K562 (cell line): ENCODE measurements around the gene RHCG. TPM values are rescaled to one million over a fixed set of nuclear protein-coding genes. Genes with fewer than 3 reads are reported as not detected.

ENCODE experiments used
- ATAC-seq: fragments of 200-7000 bp; cut with Tn5 transposase; 3 replicates; pipeline ENCODE4 v1.9.1; 2020; ENCODE audit warnings: moderate library complexity
- BruUV-seq: library from RNA; stranded (reverse); fragments of 400-500 nt; replicated peaks from 2 replicates; lab custom pipeline; 2021; lab: Mats Ljungman, UMichigan
- CTCF ChIA-PET: fragments of 300-600 bp; formaldehyde crosslinking; extraction: SDS; loops from one replicate; lab custom pipeline; 2021; ENCODE audit warnings: low intra/inter-chr PET ratio; lab: Yijun Ruan, JAX
- POLR2A ChIA-PET: fragments of 300-600, 350-650 bp; sonication (Branson Sonifier 250); formaldehyde crosslinking; extraction: SDS; loops from one replicate; lab custom pipeline; 2021; ENCODE audit warnings: antibody characterized with exemption, inconsistent platforms; lab: Yijun Ruan, JAX
- DNase-seq, 4 experiments: peaks; one replicate each; pipeline versions ENCODE4 v3.0.0 to v3.0.0-alpha.2; 2011 to 2018; ENCODE audit warnings: low spot score in 3 of 4, mixed read lengths in 3 of 4; ENCODE audit errors: extremely low read depth in 1 of 4
- FAIRE-seq: peaks from 2 replicates; lab custom pipeline; 2011; peaks lifted over from hg19 to GRCh38; lab: Jason Lieb, UNC
- H2AFZ ChIP-seq: 2 replicates; pipeline ENCODE4 v1.6.0; 2011; ENCODE audit warnings: low read depth, low read length, control low read depth, inconsistent platforms
- H3K27ac ChIP-seq: fragments of 200-600 bp; 3 replicates; pipeline ENCODE4 v1.8.0; 2011; ENCODE audit warnings: low read depth, mild to moderate bottlenecking, control low read depth, inconsistent platforms, low read length, moderate library complexity, mixed read lengths; ENCODE audit errors: extremely low read depth
- H3K27me3 ChIP-seq, 2 experiments: fragments of 300-600 bp in 1 of 2; 2 replicates in 1 of 2; 3 replicates in 1 of 2; pipeline versions ENCODE4 v1.6.0 to v1.8.0; 2011; ENCODE audit warnings: inconsistent platforms in 2 of 2, low read length in 2 of 2, mild to moderate bottlenecking in 1 of 2, mixed read lengths in 1 of 2, moderate library complexity in 1 of 2; ENCODE audit not compliant: control insufficient read depth in 2 of 2, insufficient read depth in 2 of 2
- H3K36me3 ChIP-seq: fragments of 300-600 bp; 3 replicates; pipeline ENCODE4 v1.8.0; 2011; ENCODE audit warnings: mild to moderate bottlenecking, low read length, inconsistent platforms; ENCODE audit not compliant: control insufficient read depth, insufficient read depth
- H3K4me1 ChIP-seq, 2 experiments: fragments of 200-600 bp in 1 of 2; replicated peaks in 1 of 2; 2 replicates in 1 of 2; 3 replicates in 1 of 2; pipeline versions ENCODE4 v1.5.1 to v1.8.0; 2011; ENCODE audit warnings: inconsistent platforms in 2 of 2, low read length in 2 of 2, mild to moderate bottlenecking in 1 of 2, mixed read lengths in 1 of 2, moderate library complexity in 1 of 2; ENCODE audit not compliant: control insufficient read depth in 2 of 2, insufficient read depth in 2 of 2
- H3K4me2 ChIP-seq: 2 replicates; pipeline ENCODE4 v1.6.1; 2011; ENCODE audit warnings: low read length, control low read depth, inconsistent platforms, mixed read lengths; ENCODE audit not compliant: insufficient read depth
- H3K4me3 ChIP-seq: fragments of 200-600 bp; sonication (generic), shearing (Covaris generic); 2 replicates; pipeline ENCODE4 v1.5.1; 2016; ENCODE audit warnings: control low read depth, inconsistent platforms
- H3K79me2 ChIP-seq: fragments of 200-600 bp; 3 replicates; pipeline ENCODE4 v1.8.0; 2011; ENCODE audit warnings: low read length, inconsistent platforms; ENCODE audit not compliant: control insufficient read depth, insufficient read depth
- H3K9ac ChIP-seq, 2 experiments: 2 replicates each; pipeline versions ENCODE4 v1.6.0 to v1.6.1; 2011; ENCODE audit warnings: low read depth in 2 of 2, low read length in 2 of 2, control low read depth in 1 of 2, inconsistent platforms in 1 of 2, mild to moderate bottlenecking in 1 of 2, mixed read lengths in 1 of 2; ENCODE audit not compliant: insufficient read depth in 1 of 2
- H3K9me1 ChIP-seq: one replicate; pipeline ENCODE4 v1.6.0; 2011; ENCODE audit warnings: inconsistent platforms, mild to moderate bottlenecking, low read length, moderate library complexity; ENCODE audit not compliant: control insufficient read depth, insufficient read depth
- H3K9me3 ChIP-seq: replicated peaks from 2 replicates; pipeline ENCODE4 v1.5.1; 2011; ENCODE audit warnings: low read depth, low read length, inconsistent platforms; ENCODE audit not compliant: control insufficient read depth, insufficient read depth
- H4K20me1 ChIP-seq: replicated peaks from 2 replicates; pipeline ENCODE4 v1.6.1; 2011; ENCODE audit warnings: low read length, inconsistent platforms, mixed read lengths; ENCODE audit not compliant: control insufficient read depth, insufficient read depth
- ELF4 ChIP-seq: fragments of 450-650 bp; formaldehyde crosslinking; IDR thresholded peaks from 2 replicates; pipeline ENCODE4 v1.4.0; 2022; ENCODE audit warnings: missing genetic modification characterization
- FOS ChIP-seq: IDR thresholded peaks from 3 replicates; pipeline ENCODE4 v1.6.1; 2011; ENCODE audit not compliant: insufficient read length; ENCODE audit errors: extremely low read depth
- JUNB ChIP-seq: fragments of 450-650 bp; formaldehyde crosslinking; conservative IDR thresholded peaks from 2 replicates; pipeline ENCODE4 v1.4.0; 2020; ENCODE audit warnings: mild to moderate bottlenecking
- POLR2H ChIP-seq: IDR thresholded peaks from 2 replicates; pipeline ENCODE4 v1.6.1; 2016; ENCODE audit warnings: missing genetic modification characterization, low read depth, mild to moderate bottlenecking, control low read depth, missing compliant biosample characterization, moderate library complexity
- PPARD ChIP-seq: fragments of 250-450 bp; sonication (Bioruptor Pico); IDR thresholded peaks from 2 replicates; pipeline ENCODE4 v1.8.0; 2022; ENCODE audit warnings: inconsistent platforms, mild to moderate bottlenecking, moderate library complexity
- SLC30A9 ChIP-seq: fragments of 250-450 bp; sonication (Bioruptor Pico); IDR thresholded peaks from 2 replicates; pipeline ENCODE4 v1.8.0; 2022; ENCODE audit warnings: mild to moderate bottlenecking, moderate library complexity
- THRAP3 ChIP-seq: fragments of 450-650 bp; IDR thresholded peaks from 2 replicates; pipeline ENCODE4 v1.6.1; 2016; ENCODE audit warnings: mild to moderate bottlenecking, inconsistent platforms, borderline replicate concordance
- ZNF134 ChIP-seq: fragments of 250-450 bp; sonication (Bioruptor Pico); conservative IDR thresholded peaks from 2 replicates; pipeline ENCODE4 v1.4.0; 2020
- ZNF146 ChIP-seq: IDR thresholded peaks from one replicate; pipeline ENCODE4 v1.6.1; 2018; ENCODE audit warnings: missing compliant biosample characterization; ENCODE audit not compliant: unreplicated experiment
- ZNF324 ChIP-seq: fragments of 250-450 bp; sonication (Bioruptor Pico); IDR thresholded peaks from 2 replicates; pipeline ENCODE4 v1.4.0; 2020; ENCODE audit warnings: mild to moderate bottlenecking
- WGBS: fragments of 100-300 bp; shearing (Covaris generic); methylation state at CpG from one replicate; pipeline ENCODE4 v1.1.6; 2016; ENCODE audit warnings: low coverage, mixed read lengths; ENCODE audit not compliant: insufficient coverage; ENCODE audit errors: missing lambda C conversion rate; 5-methylcytosine and 5-hydroxymethylcytosine counted together
- in situ Hi-C: fragments of 300-500 bp; cut with MboI; formaldehyde crosslinking; loops from 4 replicates; pipeline ENCODE4 v1.15.0; 2018; ENCODE audit warnings: inconsistent platforms, mixed read lengths
- intact Hi-C: fragments of 100-400 bp; cut with micrococcal nuclease; formaldehyde crosslinking; loops from 2 replicates; pipeline ENCODE4 v1.14.2; 2022
- polyA plus RNA-seq, 8 experiments: library from polyadenylated mRNA; depleted of rRNA in 4 of 8; stranded (reverse) in 5 of 8; unstranded in 3 of 8; fragments of >200 nt; fragmentation: Nextera tagmentation in 2 of 8; fragmentation: Illumina TruSeq in 1 of 8; extraction: Ambion mirVana in 2 of 8; extraction: Trizol in 1 of 8; gene quantifications; 2 replicates each; pipeline versions ENCODE4 v1.2.1 to v1.2.3, GENCODE V29; 2011 to 2014; ENCODE audit warnings: inconsistent platforms in 1 of 8, missing spikeins in 1 of 8
- total RNA-seq, 7 experiments: library from RNA; depleted of rRNA in 6 of 7; stranded (reverse); fragments of >200 nt in 6 of 7; fragmentation: Illumina TruSeq in 2 of 7; extraction: Trizol in 2 of 7; gene quantifications; 2 replicates each; pipeline versions ENCODE4 v1.2.1 to v1.2.3, GENCODE V29; 2011 to 2021; ENCODE audit warnings: low replicate concordance in 1 of 7

The RHCG gene
- total and polyA plus RNA-seq, 9 of the 15 experiments (the other 6 are each of a cell fraction or from before 2014, with no cell fraction given) = not detected

GRCh38 chr15:89463113-89463512 is 33.3 kb downstream of the RHCG start:
- H2AFZ ChIP-seq = peak overlapping the region; percentile 44; the same call in 1 of the 2 replicates
- intact Hi-C loops = no loop called here

GRCh38 chr15:89462198-89462912 is 34.0 kb downstream of the RHCG start:
- POLR2A ChIA-PET = no interaction called here
- no peak overlapping the region for H3K9ac ChIP-seq
- H2AFZ ChIP-seq = peak overlapping the region; percentile 79
- H4K20me1 ChIP-seq = no peaks in the 10 kb centered on the region; the same call in 1 of the 2 replicates
- H3K36me3 ChIP-seq = no peaks in the 10 kb centered on the region
- no peaks in the 10 kb centered on the region for H3K79me2 ChIP-seq
- CTCF ChIA-PET = no interaction called here
- intact Hi-C loops = no loop called here
- H3K27me3 ChIP-seq = peaks cover 0 to 4% of the 10 kb centered on the region in 2 experiments; a peak in 1 of 5 replicates
- no peaks in the 10 kb centered on the region for H3K4me1 ChIP-seq
- no peaks in the 10 kb centered on the region for H3K9me1 ChIP-seq
- H3K27ac ChIP-seq = no peak overlapping the region
- WGBS = 16% methylated on average over 9 of the region's 9 CpGs
- in situ Hi-C loops = no loop called here
- peak overlapping the region; percentile 53 for H3K4me2 ChIP-seq
- no peak overlapping the region for H3K4me3 ChIP-seq
- FAIRE-seq (peak; percentile 75), DNase-seq (peak; percentile 37 to 70 (median 44)), ATAC-seq (peak; percentile 95)
- no peaks in the 10 kb centered on the region for H3K9me3 ChIP-seq
- no TSS peak for BruUV-seq
- TF ChIP-seq SLC30A9 (CRISPR knock-in tag) = no peak
- TF ChIP-seq ZNF134 (CRISPR knock-in tag) = no peak
- TF ChIP-seq FOS = peak; percentile 54
- no peak for TF ChIP-seq PPARD
- TF ChIP-seq ZNF324 = no peak
- TF ChIP-seq JUNB (CRISPR knock-in tag) = no peak
- TF ChIP-seq THRAP3 = no peak
- TF ChIP-seq POLR2H (tag) = peak; percentile 70

More at GRCh38 chr15:89463113-89463512, 33.3 kb downstream of the RHCG start:
- Histone ChIP-seq H3K9me1 (no peaks in the 10 kb centered on the region), H3K4me1 (no peaks in the 10 kb centered on the region), H3K9me3 (no peaks in the 10 kb centered on the region), H3K4me2 (peak overlapping the region; percentile 25; the same call in 1 of the 2 replicates), H3K4me3 (no peak overlapping the region), H3K27ac (no peak overlapping the region), H4K20me1 (no peaks in the 10 kb centered on the region; the same call in 1 of the 2 replicates), H3K9ac (no peak overlapping the region), H3K79me2 (no peaks in the 10 kb centered on the region), H3K27me3 (peaks cover 0 to 4% of the 10 kb centered on the region in 2 experiments; a peak in 1 of 5 replicates), H3K36me3 (no peaks in the 10 kb centered on the region)
- FAIRE-seq = no peak
- TSS peak; percentile 72 for BruUV-seq
- ChIA-PET CTCF (no interaction called here), POLR2A (no interaction called here)
- DNase-seq = no peak
- in situ Hi-C loops = no loop called here
- ATAC-seq = no peak
- WGBS = 16% methylated on average over 8 of the region's 8 CpGs
- no peak for TF ChIP-seq ZNF146 (CRISPR knock-in tag)
- no peak for TF ChIP-seq ELF4
